ENCODE data around the gene NCAPH2.
"Not testable (repeated sequence)": the region's sequence is repeated elsewhere in the genome, so short reads cannot be mapped to it uniquely, and the experiment has no call there.

The NCAPH2 gene

DNA sequence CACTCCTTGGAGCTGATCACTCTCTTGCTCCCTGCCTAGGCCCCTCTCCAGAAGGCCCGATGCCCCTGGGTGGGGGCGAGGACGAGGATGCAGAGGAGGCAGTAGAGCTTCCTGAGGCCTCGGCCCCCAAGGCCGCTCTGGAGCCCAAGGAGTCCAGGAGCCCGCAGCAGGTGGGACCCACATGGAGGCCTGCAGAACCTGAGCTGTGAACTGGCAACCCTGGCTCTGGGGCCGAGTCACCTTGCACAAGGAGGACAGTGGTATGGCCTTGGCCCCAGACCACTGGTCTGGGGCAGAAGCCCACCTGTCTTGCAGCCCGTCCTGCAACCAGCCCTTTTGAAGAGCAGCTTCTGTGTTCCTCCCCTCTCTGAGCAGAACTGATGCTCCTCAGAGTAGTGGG is 11.1 kb downstream of the NCAPH2 start:
- no peak for DNase-seq (ENCODE audit: low read depth)

DNA sequence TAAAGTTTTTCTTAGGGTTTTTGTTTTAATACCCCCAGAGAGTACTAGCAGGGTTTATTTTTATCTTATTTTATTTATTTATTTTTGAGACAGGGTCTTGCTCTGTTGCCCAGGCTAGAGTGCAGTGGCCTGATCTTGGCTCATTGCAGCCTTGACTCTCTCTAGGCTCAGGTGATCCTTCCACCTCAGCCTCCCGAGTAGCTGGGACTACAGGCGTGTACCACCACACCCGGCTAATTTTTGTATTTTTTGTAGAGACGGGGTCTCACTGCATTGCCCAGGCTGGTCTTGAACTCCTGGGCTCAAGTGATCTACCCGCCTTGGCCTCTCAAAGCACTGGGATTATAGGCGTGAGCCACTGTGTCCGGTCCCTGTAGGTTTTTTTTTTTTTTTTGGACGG is 12.2 kb downstream of the NCAPH2 start:
- DNase-seq (ENCODE audit: low read depth) = not testable (repeated sequence)

DNA sequence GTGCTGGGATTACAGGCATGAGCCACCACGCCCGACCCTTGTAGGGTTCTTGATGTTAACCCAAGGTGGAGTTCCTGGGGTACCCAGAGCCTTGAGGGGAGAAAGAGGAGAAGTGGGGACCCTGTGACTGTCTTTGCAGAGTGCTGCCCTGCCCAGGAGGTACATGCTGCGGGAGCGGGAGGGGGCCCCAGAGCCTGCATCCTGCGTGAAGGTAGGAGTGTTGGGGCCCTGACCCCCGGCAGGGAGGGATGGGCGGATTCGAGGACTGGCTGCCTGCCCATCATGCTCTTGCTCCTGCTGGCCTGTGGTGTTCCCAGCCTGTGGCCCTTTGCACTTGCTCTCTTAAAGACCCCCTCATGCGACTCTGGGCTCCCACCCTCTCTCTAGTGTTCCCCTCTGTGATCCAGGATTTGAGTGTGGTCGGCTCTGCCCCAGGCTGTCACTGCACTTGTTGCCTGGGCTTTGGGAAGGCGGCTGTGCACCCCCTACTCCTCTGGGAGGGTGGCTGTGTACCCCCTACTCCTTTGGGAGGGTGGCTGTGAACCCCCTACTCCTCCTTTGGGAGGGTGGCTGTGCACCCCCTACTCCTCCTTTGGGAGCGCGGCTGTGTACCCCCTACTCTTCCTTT is 12.9 kb downstream of the NCAPH2 start:
- DNase-seq (ENCODE audit: low read depth) = no peak

DNA sequence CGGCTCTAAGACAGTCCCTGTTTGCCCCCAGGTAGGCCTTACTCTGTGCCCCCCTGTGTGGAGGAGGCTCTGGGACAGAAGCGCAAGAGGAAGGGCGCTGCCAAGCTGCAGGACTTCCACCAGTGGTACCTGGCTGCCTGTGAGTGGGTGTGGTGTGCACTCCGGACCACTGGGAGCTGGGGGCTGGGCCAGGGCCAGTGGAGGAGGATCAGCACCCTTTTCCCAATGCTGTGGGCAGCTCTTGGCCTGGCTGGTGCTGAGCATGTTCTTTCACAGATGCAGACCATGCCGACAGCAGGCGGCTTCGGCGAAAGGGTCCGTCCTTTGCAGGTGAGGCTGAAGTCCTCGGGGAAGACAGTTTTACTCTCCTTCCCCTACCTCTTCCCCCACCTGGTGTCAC is 13.7 kb downstream of the NCAPH2 start:
- no peak for DNase-seq (ENCODE audit: low read depth)

DNA sequence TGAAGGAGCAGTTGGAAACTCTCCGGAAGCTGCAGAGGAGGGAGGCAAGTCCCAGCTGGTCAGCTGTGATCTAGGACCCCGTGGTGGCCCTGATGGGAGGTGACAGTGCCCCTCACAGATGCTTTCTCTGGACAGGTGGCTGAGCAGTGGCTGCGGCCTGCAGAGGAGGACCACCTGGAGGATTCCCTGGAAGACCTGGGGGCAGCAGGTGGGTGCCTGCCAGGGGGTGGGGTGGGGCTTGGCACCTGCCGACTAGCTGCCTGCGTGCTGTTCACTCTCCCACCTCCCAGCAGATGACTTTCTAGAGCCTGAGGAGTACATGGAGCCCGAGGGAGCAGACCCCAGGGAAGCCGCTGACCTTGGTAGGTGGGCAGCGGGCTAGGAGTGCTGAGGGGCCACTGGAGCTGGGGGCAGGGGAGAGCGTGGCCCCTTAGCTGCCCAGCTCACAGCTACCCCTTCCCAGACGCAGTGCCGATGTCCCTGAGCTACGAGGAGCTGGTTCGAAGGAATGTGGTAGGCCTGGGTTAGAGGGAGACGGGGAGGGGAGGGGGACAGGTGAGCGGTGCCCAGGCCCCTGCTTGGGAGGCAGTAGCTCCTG is 14.3 kb downstream of the NCAPH2 start:
- DNase-seq (ENCODE audit: low read depth) = no peak

DNA sequence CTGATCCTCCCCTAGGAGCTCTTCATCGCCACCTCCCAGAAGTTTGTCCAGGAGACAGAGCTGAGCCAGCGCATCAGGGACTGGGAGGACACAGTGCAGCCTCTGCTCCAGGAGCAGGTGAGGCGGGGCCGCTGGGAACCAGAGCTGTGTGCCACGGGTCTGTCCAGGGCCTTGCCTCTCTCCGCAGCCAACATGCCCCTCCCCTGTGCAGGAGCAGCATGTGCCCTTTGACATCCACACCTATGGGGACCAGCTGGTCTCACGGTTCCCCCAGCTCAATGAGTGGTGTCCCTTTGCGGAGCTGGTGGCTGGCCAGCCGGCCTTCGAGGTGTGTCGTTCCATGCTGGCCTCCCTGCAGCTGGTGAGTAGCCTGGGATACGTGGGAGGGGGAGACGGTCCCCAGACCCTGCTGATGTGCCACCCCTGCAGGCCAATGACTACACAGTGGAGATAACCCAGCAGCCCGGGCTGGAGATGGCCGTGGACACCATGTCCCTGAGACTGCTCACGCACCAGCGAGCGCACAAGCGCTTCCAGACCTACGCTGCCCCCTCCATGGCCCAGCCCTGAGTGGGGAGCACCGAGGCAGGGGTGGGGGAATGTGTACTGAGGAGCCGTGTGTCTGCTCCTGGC is 14.9 kb downstream of the NCAPH2 start:
- no peak for DNase-seq (ENCODE audit: low read depth)

DNA sequence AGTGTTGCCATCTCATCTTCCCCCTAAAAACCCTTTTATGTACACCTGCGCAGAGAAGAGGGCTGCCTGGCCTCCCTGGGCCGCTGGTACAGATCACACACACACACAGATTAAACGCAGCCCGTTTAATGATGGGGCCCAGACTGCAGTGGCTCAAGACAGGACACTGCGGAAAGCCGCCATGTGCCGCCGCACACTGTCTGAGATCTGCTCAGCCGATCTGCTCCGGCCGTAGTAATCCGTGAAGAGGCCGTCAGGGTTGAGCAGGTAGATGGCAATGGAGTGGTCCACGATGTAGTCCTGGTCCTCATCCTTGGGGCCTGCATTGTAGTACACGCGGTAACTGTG is 15.4 kb downstream of the NCAPH2 start:
- no peak for DNase-seq (ENCODE audit: low read depth)

DNA sequence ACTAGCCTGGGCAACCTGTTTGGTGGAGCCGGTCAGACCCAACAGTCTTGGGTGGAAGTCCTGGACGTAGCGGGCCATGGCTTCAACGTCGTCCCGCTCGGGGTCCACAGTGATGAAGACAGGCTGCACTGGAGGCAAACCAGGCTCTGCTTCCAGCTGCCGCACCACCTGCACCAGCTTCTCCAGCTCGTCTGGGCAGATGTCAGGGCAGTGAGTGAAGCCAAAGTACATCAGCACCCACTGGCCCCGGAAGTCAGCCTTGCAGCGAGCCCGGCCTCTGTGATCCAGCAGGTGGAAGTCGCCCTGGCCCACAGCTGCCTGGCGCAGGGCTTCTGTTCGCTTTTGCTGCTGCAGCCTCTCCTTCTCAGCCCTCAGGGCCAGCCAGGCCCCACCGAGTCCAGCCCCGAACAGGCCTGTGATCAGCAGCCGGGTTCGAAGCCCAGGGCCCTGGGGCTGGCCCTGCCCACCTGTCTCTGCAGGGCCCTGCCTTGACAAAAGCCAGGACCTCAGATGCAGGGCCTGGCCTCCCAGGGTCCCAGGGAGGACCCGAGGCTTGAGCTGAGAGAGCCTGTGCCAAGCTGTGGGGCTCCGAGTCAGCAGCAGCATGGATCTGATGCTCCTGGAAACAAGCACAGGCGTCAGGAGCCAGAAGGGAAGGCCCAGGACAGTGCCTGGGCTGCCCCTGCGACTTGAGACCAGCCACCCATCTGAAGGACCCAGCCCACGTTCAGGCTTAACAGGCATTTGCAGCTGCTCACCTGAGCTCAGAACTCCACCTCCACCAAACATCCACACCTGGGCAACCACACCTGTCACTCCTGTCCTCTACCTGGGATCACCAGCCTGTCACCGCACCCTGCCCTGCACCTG is 16.0 kb downstream of the NCAPH2 start:
- no peak for DNase-seq (ENCODE audit: low read depth)

DNA sequence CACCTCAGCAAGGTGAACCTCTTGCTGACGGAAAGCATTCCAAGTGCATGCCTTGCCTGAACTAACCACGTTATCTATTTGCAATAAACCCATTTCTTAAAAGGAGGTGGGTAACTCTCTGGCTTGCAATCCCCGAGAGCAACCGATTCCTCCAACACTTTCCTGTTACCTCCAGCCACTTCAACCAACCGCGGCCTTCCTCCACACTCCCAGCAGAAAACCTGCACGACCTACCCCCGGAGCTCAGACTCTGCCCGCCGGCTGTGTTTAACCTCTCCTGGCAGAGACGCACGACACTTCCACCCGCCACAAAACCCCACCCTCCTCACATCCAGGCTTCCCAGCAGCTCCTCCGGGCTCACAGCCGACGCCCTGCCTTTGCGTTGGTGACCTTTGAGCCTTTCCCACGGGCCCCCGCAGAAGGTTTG is 16.7 kb downstream of the NCAPH2 start:
- no peak for DNase-seq (ENCODE audit: low read depth)

DNA sequence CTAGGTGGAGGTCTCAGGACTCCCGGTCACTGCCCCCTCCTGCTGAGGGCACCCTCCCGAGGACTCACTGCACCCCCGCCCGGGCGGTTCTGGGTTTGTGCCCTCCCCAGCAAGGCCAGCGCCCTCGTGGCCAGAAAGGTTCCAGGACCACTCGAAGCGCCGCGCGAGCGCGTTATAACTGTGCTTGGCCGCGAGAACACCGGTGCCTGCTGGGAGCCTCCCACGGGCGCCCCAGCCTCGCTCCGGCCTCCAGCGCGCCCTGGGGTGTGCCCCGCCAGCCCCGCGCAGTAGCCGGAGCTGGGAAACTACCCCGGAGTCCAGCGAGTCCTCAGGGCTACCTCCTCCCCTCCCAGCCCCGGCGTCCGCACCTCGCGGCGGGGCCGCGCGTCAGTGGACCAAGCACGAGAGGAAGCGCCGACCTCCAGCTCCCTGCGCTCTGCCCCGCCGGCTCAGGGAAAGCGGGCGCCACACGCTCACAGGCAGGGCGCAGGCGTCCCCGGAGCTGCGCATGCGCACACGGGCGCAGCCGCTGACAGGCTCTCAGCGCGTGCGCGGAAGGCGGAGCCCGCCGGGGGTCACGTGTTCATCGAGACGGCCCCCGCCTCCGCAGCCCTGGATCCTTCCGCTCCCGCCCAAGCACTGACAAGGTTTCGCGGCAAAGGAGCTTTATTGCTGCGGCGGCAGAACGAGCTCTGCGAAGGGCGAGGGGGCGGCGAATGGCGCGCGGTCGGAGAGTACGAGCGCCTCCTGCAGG is 17.3 kb downstream of the NCAPH2 start, which contains the start of gene SCO2:
TSS of gene SCO2 (minus strand) at position 495 of the 754 bp plus-strand sequence. CDS start 1,187 bp downstream, outside the sequence.
- peak; percentile 99 for DNase-seq (ENCODE audit: low read depth)

DNA sequence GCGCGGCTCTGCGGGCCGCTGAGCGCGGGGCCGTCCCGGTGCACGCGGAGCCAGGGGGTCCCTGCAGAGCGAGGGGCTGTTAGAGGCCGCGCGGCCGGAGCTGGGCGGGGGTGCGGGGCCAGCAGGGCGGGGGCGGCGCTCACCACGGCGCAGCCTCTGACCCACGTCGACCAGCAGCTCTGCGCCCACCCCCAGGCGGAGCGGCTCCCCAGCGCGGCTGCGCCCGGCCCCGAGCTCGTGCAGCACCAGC is 17.8 kb downstream of the NCAPH2 start:
- no peak for DNase-seq (ENCODE audit: low read depth)

DNA sequence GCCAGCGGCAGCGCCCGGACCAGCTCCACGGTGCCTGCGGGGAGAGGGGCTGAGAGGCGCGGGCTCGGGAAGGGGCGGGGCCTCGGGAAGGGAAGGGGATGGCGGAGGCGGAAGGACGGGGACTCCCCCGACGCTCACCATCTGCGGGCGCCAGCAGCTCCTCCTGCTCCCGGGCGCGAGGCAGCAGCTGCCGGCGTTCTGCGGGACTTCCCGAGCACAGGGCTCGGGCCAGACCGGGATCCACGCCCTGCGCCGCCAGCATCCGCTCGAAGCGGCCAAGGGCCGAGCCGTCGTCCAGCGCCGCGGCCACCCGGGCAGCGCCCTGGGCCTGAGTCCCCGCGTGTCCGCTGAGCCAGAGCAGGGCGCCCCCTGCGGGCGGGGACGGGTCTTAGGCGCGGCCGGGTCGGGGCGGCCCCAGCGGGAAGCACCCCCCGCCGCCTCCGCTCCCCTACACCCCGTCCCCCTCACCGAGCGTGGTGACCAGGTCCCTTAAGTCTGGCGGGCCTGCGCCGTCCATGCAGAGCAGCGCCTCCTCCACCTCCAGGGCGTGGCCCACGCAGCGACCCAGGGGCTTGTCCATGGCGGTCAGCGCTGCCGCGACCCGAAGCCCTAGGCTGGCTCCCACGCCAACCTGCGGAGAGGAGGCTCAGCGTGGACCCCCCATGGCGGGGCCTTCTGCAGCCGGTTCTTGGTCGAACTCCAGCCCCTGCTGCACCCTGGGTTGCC is 18.2 kb downstream of the NCAPH2 start:
- DNase-seq (ENCODE audit: low read depth) = peak; percentile 83

DNA sequence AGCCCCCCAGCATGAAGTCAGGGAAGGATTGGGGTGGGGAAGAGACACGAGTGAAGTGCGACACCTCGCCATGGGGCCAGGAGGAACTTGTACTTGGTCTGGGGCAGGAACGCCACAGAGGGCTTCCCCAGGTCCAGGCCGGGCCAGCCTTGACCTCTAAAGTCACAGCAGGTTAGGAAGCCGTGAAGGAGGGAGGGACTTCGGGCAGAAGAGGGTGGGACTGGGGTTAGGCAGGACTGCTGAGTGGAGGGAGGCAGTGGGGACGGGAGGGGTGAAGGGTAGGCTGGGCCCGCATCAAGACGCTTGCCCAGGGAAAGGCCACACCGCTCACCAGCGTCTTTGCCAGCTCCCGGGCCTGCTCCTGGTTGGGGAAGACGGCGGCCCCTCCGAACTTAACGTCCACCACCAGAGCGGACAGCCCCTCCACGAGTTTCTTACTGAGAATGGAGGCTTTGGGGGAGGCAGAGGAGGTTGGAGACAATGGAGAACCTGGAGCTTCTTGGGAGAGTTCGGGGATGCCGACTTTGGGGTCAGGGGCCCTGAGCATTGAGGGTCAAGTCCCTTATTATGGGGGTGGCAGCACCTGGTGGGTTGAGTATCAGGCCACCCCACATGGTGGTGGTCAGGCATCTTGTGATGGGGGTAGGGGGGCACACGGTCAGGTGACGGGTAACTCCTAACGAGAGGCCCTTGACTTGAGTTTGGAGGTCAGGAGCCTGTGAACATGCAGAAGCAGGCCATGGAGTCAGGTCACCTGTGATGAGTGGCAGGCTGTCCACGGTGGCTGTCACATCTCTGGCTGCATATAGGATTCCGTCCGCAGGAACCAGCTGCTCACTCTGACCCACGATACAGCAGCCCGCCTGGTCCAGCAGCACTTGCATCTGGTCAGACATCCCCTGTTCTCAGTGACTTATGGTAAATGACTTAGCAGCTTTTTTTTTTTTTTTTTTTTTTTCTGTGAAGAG is 19.1 kb downstream of the NCAPH2 start:
- DNase-seq (ENCODE audit: low read depth) = no peak

DNA sequence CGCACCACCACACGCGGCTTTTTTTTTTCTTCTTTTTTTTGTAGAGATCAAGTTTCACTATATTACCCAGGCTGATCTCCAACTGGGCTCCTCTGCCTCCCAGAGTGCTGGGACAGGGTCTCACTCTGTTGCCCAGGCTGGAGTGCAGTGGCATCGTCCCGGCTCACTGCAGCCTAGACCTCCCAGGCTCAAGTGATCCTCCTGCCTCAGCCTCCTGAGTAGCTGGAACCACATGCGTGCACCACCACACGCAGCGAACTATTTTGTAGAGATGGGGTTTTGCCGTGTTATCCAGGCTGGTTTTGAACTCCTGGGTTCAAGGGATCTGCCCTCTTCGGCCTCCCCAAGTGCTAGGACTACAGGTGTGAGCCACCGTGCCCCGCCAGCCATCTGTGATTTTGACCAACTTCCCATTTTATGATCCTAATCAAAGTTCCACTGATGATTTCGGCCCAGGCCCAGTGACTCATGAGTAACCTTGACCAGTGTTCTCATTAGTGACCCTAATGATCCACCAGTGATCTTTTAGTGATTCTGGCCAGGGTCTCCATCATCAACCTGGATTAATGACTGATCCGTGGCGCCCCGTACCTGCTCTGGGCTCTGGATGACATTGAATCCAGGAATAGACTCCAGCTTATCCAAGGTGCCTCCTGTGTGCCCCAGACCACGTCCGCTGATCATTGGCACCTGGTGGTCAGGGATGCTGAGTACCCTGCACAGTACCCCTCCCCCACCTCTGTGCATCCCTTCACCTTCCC is 20.1 kb downstream of the NCAPH2 start:
- no peak for DNase-seq (ENCODE audit: low read depth)

DNA sequence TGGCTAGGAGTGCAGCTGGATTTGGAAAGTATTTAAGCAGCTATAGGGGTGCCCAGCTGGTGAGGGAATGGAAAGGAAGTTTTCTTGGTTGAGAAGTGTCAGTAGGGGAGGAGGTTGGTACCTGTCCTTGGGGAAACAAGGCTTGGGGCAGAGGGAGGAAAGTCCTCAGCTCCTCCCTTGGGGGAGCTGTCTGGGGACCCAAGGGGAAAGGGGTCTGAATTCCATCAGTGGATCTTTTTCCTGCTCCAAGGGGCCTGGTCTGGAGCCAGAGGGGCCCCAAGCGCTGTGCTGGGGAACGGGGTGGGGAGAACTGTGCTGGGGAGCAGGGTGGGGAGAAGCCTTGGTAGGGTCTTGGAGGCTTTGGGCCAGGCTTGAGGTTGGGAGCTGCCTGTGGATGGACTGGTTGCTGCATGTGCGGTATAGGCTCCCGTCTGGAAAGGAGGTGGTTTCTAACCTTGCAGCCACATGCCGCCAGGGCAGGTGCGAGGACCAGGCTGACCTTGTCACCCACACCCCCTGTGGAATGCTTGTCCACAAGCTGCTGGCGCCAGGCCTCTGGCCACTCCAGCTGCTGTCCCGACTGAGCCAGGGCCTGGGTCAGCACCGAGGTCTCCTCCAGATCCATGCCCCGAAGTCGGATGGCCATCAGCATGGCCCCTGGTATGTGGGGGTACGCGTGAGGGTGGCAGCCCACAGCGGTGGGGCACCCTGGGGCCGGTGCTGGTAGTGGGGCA is 20.8 kb downstream of the NCAPH2 start:
- no peak for DNase-seq (ENCODE audit: low read depth)

DNA sequence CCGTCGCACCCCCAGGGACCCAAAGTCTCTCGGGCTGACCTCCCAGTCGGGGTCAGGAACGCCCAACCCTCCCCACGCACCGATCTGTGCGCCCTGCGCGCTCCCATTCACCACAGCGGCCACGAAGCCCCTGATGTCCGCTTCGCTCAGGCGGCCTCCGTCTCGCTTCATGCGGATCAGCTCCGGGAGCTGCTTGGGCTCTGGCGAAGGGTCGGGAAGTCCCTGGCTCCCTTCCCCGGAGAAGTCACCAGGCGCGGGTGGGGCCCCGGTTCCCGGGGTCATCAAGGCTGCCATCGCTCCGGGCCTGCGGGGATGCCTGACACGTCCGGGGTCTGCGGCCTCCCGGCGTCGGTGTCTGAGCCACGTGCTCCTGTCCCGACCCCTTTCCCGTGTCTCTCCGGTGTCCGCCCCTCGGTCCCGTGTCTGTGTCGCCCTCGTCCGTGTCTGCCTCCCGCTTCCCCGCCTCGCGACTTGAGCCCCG is 21.4 kb downstream of the NCAPH2 start:
- DNase-seq (ENCODE audit: low read depth) = no peak

DNA sequence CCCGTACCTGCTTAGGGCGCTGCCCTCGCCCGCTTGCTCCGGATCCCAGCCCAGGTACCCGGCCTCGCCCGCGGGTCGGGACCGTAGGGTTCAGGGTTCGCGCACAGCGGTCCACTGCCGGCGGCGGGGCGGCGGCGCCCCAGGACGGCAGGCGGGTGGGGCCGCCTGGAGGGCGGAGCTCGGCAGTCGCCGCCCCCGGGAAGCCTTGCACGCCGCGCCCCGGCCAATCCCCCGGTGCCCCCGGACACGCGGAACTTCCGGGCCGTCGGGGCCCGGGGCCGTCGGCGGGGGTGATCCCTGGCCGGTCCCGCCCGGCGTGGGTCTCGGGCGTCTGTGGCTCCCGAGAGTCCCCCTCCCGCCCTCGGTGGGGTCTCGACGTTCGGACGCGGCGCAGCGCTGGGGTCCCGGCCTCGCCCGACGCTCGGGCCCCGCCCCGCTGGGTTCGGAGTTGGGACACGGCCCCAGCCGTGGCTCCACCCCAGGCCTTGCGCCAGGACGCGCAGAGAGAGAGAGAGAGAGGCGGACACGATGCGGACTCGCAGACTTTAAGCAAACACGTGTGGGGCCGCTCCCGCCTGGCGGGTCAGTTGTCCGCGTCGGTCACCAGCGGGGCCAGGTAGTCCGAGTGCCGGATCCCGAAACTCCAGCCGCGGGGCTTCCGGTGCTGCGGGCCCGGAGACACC is 22.0 kb downstream of the NCAPH2 start, which contains the start of gene TYMP:
TSS of gene TYMP (minus strand) at position 116 of the 683 bp plus-strand sequence. CDS start 303 bp downstream, outside the sequence.
- DNase-seq (ENCODE audit: low read depth) = peak; percentile 71

DNA sequence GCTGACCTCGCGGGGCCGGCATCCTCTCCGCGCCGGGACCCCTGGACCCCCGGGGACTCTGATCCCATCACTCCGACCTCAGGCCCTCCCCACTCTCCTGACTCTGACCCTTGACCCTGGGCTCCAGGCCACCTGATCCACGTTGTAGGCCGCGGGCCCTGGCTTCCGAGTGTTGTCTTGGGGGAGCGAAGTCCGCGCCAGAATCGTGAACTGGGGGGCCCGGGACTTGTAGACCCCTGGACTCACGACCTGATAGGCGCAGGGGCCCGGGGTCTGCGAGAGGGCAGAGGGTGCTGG is 22.5 kb downstream of the NCAPH2 start:
- DNase-seq (ENCODE audit: low read depth) = no peak

Measured in stimulated activated CD4-positive, alpha-beta T cell treated with anti-CD3 and anti-CD28 coated beads, Interleukin-2, amount 100 ng/mL, for 4 hours (primary cell).